ENCODE data around the gene THRB.

Gene THRB

DNA sequence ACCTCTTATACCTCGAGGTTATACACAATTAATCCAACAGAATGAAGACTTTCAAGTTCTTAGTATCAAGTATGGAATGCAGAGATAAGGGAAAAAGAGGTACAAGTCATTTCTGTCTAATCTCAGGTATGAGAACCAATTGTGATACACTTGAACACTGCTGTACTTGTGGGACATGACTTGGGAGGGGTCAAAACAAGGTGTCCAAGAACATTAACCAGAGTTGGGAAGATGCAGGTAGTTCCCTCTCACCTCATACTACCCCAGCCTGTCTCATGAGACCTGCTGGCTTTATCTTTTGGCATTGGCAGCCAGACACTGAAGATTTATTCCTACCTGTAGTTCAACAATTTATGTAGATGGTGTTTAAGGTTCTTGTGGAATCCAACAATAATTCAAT lies 339.9 kb downstream of the THRB start:
- in situ Hi-C loops (cut with MboI; ENCODE audit: low sequenced_read_pairs): no loop called here

DNA sequence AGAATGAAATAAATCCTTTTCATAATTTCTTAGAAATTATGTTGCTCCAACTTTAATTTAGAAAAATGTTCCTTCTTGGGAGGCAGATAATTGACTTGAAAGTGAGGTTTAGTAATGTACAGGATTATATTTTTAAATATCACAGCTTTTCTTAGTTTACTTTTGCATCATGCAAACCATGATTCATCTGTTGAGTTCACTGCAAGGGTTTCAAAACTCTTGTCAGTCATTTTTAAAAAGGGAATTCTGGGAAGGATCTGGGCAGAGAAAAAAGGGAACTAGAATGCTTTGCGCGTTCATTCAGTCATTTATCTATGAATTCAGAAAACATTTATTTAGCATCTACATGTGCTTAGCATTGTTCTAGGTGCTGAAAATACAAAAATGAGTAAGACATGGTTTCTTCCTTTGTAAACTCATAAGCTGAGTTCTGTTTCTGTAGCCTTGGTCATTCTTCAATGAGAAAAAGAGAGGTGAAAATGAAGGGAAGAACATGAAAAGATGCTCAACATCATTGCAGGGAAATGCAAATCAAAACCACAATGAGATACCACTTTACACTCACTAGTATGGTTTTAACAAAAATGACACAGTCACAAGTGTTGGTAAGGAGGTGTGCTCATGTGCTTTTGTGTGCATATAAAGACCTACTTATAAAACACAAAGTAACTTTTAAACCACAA lies 340.5 kb downstream of the THRB start:
- in situ Hi-C loops (cut with MboI; ENCODE audit: low sequenced_read_pairs): no loop called here

DNA sequence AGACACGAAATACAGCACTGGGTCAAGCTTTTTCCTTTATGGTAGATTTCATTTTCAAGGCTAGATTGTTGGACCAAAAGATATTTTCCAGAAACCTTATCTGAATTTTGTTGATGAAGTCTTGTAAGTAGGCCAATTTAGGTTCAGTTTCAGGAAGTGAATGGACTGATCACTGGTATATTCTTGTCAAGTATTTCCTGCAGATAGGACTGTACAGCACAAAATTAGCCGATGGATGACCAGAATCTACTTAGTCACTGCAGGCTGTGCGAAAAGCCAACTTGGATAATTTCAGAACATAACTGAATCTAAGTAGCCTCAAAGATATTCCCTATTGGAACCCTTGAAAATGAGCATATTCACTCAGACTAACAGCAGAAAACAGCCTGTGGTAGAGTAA lies 343.1 kb downstream of the THRB start:
- in situ Hi-C loops (cut with MboI; ENCODE audit: low sequenced_read_pairs): no loop called here

DNA sequence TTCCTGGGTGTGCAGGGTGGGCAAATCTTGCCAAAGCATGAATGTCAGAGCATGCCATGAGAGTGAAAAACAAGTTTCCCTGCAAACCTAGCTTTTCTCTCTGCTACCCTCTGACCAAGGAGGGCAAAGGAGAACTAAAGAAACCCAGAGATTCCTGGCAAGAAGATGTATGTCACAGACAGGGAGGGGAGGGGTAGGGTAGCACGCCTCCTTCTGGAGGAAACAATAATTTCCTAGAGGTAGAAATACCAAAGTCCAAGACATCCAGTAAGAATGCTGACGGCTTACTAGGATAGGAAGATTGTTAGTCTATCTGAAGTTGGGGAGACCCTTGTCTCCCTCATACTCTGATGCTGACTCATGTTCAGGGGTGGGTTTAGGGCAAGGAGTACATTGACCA lies 345.6 kb downstream of the THRB start:
- in situ Hi-C loops (cut with MboI; ENCODE audit: low sequenced_read_pairs): no loop called here

DNA sequence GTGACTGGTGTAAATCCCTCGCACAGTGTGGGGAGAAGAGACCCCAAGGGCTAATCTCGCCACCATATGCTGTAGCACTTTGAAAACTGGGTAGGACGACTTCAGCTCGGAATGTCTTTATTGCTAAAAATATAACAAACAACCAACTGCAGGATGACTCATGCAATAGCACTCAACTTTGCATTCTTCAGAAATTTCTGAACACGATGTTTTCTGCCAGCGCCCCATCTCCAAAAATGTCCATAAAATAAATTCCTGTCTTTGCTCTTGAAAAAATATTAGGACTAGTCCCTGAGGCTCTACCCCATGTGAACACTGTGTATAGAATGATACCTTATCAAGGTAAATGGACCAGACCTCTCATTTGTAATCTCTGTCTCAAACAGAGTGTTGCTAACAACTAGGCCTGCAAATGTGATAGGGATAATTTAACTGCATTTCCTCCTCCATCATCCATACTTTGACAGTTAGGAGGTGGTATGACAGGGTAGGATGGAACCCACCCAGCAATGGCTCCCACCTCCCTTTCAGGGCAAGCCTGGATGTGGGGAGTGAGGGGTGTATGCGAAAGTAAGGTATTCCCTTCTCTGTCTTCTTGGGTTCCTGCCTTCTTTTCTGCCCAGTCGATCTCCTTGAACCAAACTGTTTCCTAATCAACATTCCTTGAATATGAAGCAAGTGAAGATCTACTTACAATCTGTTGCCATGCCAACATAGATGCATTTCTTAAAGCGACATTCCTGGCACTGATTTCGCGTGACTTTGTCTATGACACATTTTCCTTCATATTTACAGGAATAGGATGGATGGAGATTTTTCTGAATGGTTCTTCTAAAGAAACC lies 348.4 kb downstream of the THRB start:
- in situ Hi-C loops (cut with MboI; ENCODE audit: low sequenced_read_pairs): no loop called here

DNA sequence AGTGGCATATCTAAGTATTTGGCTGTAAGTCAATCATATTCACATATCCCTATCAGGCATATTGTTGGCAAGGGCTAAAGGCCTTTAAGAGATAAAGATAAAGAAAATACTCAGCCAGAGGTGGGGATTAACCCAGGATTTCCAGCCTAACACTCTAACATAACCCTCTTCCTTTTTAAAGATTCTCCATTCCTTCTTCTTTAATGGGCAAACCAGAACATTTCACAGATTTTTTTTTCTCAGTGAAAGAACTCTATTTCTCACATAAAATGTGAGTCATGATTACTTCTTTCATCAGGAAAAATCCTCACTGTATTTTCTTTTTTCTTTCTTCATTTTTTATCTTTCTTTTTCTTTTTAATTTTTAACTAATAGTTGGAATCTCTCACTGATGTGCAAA lies 349.2 kb downstream of the THRB start:
- in situ Hi-C loops (cut with MboI; ENCODE audit: low sequenced_read_pairs): no loop called here

DNA sequence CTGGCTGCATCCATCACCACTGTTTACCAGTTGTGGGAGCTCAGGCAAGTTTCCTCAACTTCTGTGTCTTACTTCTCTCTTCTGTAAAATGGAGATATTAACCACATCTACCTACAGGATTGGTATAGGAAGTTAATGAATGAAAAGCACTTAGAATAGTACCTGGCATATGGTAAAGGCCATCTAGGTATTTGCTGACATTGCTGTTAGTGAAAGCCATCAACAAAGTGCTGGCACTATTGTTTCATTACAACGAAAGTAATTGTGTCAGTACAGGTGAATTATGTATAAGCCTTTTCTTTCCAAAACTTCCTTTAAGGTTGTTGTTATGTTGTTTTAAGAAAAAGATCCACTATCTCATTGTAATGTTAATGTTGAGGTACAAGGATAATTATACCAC lies 352.5 kb downstream of the THRB start:
- in situ Hi-C loops (cut with MboI; ENCODE audit: low sequenced_read_pairs): no loop called here

DNA sequence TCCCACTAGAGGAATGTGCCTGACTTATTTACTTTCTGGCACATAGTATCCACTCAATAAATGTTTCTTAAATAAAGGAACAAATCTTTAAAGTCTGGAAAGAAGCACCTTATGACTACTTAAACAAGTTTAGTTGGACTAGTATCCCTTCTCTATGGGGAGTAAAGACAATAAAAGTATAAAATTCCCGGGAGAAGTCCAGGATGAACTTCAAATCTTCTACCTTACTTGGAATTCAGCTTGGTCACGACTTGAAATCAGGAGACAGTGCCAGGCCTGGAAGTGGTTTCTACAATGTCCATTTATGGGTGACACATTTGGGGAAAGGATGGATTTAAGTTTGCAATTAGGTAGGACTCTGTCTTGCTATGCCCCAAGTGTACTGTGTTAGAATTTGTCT lies 353.1 kb downstream of the THRB start:
- in situ Hi-C loops (cut with MboI; ENCODE audit: low sequenced_read_pairs): no loop called here

DNA sequence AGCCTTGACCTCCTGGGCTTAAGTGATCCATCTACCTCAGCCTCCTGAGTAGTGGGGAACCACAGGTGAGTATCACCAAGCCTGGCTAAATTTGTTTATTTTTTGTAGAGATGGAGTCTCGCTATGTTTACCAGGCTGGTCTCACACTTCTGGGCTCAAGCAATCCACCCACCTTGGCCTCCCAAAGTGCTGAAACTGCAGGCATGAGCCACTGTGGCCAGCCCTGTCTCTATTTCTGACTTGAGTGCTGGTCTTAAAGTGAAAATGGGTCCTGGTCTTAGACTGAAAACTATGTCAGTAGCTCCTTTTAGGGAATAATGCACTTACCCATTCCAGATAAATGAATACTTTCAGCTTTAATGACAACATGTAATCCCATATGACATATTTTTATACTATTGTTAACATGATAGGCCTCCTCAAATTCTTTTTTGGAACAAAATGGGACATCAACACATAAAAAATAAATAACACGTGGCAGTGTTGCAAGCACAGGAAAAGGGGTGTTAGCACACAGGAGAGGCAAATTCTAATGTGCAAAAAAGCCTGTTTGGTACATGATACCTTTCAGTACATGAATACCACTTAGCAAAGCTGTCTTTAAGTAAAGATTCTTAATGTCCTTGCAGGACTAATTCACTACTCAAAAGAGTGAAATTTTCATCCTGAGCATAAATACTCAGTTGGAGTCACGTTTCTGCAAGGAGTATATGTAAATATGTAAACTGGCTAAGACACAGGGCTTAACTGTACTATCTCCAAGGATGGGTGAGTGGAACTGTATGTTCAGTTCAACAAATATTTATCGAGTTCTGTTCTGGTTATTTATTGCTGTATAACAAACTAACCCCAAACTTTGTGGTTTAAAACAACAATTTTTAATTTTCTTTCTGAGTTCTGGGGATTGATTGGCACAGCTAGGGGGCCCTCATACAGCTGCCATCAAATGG lies 354.9 kb downstream of the THRB start:
- in situ Hi-C loops (cut with MboI; ENCODE audit: low sequenced_read_pairs): no loop called here

DNA sequence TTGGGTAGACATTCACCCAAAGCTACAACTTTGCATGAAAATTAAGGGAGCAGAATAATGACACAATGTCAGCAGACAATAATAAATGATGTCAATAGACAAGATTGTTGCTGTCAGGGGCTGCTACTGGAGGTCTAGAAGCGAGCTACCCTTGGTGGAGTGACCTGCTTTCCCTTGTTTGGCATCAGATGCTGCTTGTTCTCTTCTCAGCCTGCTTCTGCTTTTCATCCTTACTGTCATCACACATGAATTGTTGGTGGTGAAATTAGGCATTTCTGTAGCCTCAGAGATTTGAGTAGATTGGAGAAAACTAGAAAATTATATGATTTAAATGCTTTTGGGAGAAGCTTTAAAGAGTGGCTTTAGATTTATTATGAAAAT lies 355.8 kb downstream of the THRB start:
- in situ Hi-C loops (cut with MboI; ENCODE audit: low sequenced_read_pairs): no loop called here

DNA sequence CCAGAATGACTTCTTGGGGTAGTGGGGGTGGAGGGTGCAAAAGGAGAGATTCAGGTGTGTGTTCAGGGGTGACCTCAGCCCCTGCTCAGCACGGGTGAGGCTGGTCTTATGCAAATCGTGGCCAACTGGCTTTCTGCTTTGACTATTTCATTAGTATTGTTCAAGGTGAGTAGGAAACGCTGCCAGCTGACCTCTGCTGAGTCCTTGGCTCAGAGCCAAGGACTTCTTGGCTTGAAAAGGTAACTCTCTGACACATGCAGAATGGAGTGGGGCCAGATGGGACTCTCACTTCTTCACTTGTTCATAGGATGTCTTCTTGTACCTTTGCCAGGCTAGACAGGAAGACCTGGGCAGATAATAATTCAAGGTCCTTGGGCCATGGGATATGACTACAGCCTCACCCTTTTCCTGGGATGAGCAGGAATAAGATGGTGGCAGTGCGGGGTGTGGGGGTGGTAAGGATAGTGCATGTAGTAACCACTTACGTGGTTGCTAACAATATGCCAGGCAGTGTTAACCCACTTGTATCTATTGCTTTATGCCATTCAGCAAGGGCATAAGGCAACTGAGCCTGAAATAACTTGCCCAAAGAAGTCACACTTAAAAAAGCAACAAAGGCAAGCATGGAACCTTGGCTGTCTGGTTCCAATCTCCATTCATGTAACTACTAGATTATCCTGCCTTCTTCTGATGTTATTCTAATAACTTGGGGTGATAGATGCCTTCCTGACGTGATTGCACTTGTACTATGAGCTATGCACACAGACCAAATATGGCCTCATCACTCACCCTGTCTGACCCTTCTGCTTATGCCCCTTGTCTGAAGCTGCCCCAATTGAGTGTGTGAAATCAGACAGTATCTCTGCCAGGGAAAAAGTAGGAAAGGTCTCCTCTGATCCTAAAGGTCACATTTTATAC lies 356.4 kb downstream of the THRB start:
- in situ Hi-C loops (cut with MboI; ENCODE audit: low sequenced_read_pairs): no loop called here

DNA sequence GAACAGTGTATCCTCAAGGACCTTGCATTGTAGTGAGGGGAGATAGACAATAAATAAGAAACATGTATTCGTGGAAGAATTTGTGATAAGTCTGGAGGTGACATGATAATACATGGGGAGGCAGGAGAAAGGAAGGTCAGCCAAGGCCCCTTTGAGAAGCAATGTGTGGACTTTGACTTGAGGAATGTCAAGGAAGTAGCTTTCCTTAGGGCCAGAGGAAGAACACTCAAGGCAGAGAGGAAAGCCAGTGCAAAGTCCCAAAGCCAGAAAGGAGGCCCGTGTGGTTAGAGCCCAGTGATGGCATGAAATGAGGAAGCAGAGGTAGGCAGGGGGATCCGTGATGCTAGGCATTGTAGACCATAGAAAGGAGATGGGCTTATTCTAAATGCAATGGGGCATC lies 357.3 kb downstream of the THRB start:
- in situ Hi-C loops (cut with MboI; ENCODE audit: low sequenced_read_pairs): no loop called here

DNA sequence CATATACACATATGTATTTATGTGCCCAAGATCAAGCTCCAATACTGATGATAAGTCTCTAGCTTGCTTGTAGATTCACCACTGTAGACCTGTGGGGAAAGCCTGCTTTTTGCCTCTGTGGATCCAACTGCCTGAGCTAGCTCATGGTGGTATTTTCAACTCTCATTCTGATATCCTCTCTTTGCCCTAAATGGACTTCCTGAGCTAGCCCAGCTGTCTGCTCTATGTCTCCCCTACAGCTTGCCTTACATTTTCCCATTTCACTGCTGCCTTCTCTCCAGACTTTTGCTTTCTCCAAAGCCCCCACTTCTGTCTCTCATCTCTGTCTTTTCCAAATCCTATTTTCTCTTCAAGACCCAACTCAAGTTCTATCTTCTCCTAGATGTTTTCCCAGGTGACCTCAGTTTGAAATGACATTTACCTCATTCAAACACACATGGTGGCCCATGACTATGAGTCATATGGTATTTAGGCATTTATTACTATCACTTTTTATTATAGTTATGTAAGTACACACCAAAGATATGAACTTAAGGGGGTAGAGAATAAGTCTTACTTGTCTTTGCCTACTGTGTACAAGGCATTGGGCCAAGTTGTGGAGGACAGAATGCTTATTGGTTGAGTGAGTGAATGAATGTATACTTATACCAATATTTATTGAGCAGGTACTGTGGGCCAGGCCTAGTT lies 357.9 kb downstream of the THRB start:
- in situ Hi-C loops (cut with MboI; ENCODE audit: low sequenced_read_pairs): no loop called here

DNA sequence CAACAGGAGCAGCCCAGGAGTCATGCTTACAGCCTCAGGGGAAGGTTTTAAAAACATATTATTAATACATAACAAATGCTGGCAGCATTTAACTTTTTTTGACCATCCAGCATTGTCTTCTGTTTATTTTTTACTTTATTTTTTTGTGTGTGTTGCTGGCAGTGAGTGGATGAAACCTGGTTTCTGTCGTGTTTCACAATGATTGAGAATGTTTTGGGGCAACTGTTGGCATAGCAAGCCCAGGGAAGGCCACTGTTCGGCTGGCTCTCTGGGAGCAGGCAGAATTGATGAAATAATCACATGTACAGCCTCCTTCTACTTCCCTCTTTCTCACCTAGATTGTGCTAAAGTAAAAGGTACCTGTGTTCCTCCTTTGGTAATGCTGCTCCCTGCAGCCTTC lies 359.4 kb downstream of the THRB start:
- in situ Hi-C loops (cut with MboI; ENCODE audit: low sequenced_read_pairs): no loop called here

DNA sequence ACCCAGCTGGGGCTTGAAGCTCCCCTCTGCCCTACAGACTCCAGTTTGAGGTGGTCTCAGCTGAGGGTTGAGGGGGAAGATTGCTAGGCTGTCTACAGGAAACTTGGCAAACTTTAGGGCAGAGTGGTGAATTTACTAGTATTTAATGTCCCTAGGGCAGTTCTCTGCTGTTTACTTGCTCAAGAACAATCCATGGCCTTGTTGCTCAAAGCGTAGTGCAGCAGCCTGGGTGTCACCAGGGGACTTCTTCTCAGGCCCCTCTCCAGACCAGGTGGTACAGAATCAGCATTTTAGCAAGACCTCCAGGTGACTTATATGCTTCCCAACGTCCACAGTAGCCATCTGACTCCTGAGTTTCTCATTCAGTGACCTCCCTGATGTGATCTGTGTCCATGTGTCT lies 360.7 kb downstream of the THRB start:
- in situ Hi-C loops (cut with MboI; ENCODE audit: low sequenced_read_pairs): no loop called here

DNA sequence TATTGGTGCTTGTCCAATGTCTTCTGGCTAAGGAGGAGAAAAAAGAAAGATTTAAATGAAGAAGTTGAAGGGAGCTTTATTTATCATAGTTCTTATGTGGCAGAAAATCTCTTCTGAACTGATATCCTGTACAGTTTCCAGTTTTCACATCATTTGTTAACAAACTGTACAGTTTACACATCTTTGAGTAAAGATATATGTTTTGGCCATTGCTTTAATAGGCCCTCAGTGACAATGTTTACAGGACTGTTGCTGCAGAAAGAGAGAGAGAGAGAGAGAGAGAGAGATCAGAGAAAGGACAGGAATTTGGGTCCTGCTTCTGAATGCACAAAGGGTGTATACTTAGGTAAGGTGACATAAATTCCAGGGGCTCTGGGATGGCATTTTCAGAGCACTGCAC lies 361.2 kb downstream of the THRB start:
- in situ Hi-C loops (cut with MboI; ENCODE audit: low sequenced_read_pairs): no loop called here

DNA sequence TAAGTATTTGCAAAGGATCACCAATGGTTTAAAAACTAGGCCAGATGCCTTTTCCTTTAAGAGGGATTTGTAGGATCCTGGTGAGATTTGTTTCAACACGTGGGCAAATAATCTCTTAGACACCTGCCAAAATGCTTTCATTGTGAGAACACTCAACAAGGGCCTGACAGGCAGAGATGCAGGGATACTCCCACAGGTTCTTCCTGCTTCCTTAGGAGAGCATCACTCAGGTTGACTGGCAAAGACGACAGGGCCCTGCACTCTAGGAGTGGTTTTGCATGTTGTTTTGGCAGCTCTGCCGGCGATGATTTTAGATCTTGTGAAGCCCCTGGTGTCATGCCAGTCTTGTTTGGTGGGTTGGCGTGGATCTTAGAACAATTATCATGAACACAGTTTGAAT lies 365.1 kb downstream of the THRB start:
- in situ Hi-C loops (cut with MboI; ENCODE audit: low sequenced_read_pairs): no loop called here

DNA sequence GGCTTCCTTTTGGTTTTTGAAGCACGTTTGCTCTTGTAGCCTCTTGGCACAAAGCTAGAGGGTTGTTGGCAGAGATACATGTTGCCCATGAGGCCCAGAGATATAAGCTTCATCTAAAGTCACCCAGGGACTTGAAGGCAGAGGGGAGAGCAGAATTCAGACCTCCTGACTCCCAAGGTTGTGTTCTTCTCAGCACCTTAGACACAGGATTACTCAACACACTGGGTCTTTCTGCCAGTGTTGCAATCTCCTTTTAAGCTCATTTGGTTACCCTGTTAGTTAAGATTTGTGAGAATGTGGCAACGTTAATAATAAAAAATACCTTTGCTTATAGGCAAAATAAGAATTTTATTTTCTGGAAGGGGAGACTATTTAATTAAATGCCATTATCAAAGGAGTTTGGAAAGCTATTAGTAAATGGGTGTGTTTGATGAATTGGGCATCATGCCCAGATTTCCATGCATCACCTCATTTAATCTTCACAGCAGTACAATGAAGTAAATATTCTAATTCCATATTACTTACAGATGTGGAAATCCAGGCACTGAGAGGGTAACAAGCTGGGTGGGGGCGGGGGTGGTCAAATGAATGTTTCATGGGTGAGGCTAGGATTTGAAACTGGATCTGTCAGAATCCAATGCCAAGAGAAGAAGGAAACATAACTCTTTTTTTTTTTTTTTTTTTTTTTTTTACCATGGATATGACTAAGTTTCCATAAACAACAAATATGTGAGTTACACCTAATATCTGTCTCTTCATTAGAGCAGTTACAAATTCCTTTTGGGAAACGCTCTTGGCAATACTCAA lies 366.2 kb downstream of the THRB start:
- in situ Hi-C loops (cut with MboI; ENCODE audit: low sequenced_read_pairs): no loop called here

DNA sequence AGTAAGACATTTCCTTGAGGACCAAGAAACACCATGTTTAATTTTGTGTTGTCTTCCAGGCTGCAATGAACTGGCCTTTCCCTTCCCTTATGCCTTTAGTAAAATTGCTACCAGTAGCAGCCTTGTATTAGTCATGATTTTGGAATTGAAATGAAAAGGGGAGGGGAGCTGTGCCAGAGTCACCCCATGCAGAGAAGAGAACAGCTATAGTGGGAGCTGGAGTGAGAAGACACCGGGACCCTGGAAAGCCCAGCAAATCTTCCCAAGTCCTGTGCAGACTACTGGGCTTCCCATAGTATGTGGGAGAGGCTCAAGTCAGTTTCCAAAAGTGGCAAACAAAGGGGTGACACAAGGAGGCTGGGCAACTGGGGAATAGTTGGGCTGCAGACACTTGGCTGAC lies 371.1 kb downstream of the THRB start:
- in situ Hi-C loops (cut with MboI; ENCODE audit: low sequenced_read_pairs): no loop called here
